ENCODE data around the gene RNF169. TPM values are rescaled to one million over a fixed set of nuclear protein-coding genes. Genes with fewer than 3 reads are reported as not detected.

Gene RNF169
- total RNA-seq, 4 donors from 2014 or later, result 16.2 to 26.6 (median 20.6) TPM

- no peaks in the 10 kb centered on the region for H3K36me3 ChIP-seq
- H3K4me3 ChIP-seq, result no peak overlapping the region
- peaks cover 0 to 6% (median 0%) of the 10 kb centered on the region in 4 donors for H3K27me3 ChIP-seq
- no peak for DNase-seq (ENCODE audit: extremely low spot score)
- peak overlapping the region; percentile 54 to 73 (median 70) for H3K27ac ChIP-seq (replicated peaks in 1 of 4)
- peaks cover 20 to 42% (median 37%) of the 10 kb centered on the region in 4 donors for H3K4me1 ChIP-seq
- intact Hi-C loops (cut with DNase I), result loop anchor here (2.0 to 5.0 kb wide), 2 partner anchors 23 to 113 kb away; no protein-coding TSS in a partner anchor
- TF ChIP-seq POLR2AphosphoS5 (IDR thresholded peaks at IDR 0.05) (no peak), CTCF (IDR thresholded peaks at IDR 0.05) (no peak), EP300 (IDR thresholded peaks at IDR 0.05) (no peak), POLR2A (IDR thresholded peaks at IDR 0.05; ENCODE audit: low read depth) (no peak)
- no peaks in the 10 kb centered on the region for H3K9me3 ChIP-seq
- 33% methylated on average over 4 of the region's 4 CpGs for WGBS
Observed at GRCh38 chr11:74725701-74726100, 22.9 kb upstream of the RNF169 start.

- no peak overlapping the region for H3K4me3 ChIP-seq
- H3K4me1 ChIP-seq, result peaks cover 19 to 40% (median 35%) of the 10 kb centered on the region in 4 donors
- H3K9me3 ChIP-seq, result no peaks in the 10 kb centered on the region
- no peak for DNase-seq (ENCODE audit: extremely low spot score)
- H3K36me3 ChIP-seq, result no peaks in the 10 kb centered on the region
- peaks cover 0 to 13% (median 1%) of the 10 kb centered on the region in 4 donors for H3K27me3 ChIP-seq
- TF ChIP-seq CTCF (IDR thresholded peaks at IDR 0.05) (peak; percentile 95 to 99 (median 95)), POLR2AphosphoS5 (IDR thresholded peaks at IDR 0.05) (peak; percentile 45 to 79), POLR2A (IDR thresholded peaks at IDR 0.05; ENCODE audit: low read depth) (no peak)
- WGBS, result 30% methylated on average over 5 of the region's 13 CpGs
- H3K27ac ChIP-seq (replicated peaks in 1 of 4), result peak overlapping the region; percentile 54 to 73 (median 70)
- intact Hi-C loops (cut with DNase I), result loop anchor here (2.0 to 5.0 kb wide), 2 partner anchors 24 to 114 kb away; no protein-coding TSS in a partner anchor
Observed at GRCh38 chr11:74726547-74727182, 22.0 kb upstream of the RNF169 start.

GRCh38 chr11:74729397-74729796 lies 19.3 kb upstream of the RNF169 start:
- Histone ChIP-seq H3K27ac (replicated peaks in 1 of 4) (no peak overlapping the region), H3K4me3 (no peak overlapping the region), H3K9me3 (no peaks in the 10 kb centered on the region), H3K4me1 (peaks cover 22 to 44% (median 38%) of the 10 kb centered on the region in 4 donors), H3K27me3 (peaks cover 0 to 40% (median 7%) of the 10 kb centered on the region in 4 donors), H3K36me3 (no peaks in the 10 kb centered on the region)
- intact Hi-C loops (cut with DNase I), result loop anchor here (5.0 kb wide), 1 partner anchor 117 kb away; no protein-coding TSS in a partner anchor
- TF ChIP-seq CTCF (IDR thresholded peaks at IDR 0.05) (no peak), POLR2AphosphoS5 (IDR thresholded peaks at IDR 0.05) (no peak), EP300 (IDR thresholded peaks at IDR 0.05) (no peak), POLR2A (IDR thresholded peaks at IDR 0.05; ENCODE audit: low read depth) (no peak)
- no peak for DNase-seq (ENCODE audit: extremely low spot score)
- WGBS, result 71% methylated on average over 4 of the region's 4 CpGs

- 11% methylated on average over 38 of the region's 40 CpGs for WGBS
- Histone ChIP-seq H3K4me1 (peaks cover 18 to 31% (median 28%) of the 10 kb centered on the region in 4 donors), H3K27me3 (peaks cover 0 to 43% (median 7%) of the 10 kb centered on the region in 4 donors), H3K27ac (replicated peaks in 1 of 4) (no peak overlapping the region), H3K9me3 (no peaks in the 10 kb centered on the region), H3K4me3 (peak overlapping the region; percentile 46 to 54 (median 50)), H3K36me3 (no peaks in the 10 kb centered on the region)
- TF ChIP-seq POLR2A (IDR thresholded peaks at IDR 0.05; ENCODE audit: low read depth) (no peak), POLR2AphosphoS5 (IDR thresholded peaks at IDR 0.05) (no peak), EP300 (IDR thresholded peaks at IDR 0.05) (no peak), CTCF (IDR thresholded peaks at IDR 0.05) (no peak)
- no peak for DNase-seq (ENCODE audit: extremely low spot score)
- intact Hi-C loops (cut with DNase I), result loop anchor here (10.0 kb wide), 1 partner anchor 236 kb away; the partner anchor contains the start of gene LIPT2
Observed at GRCh38 chr11:74730571-74731260, 17.9 kb upstream of the RNF169 start.
